ENCODE results near the gene OR56A3.

- TF ChIP-seq CTCF (conservative IDR thresholded peaks at IDR 0.05; ENCODE audit: low read depth, low read length) (no peak), EZH2 (IDR thresholded peaks at IDR 0.05; ENCODE audit: low read length, unreplicated experiment) (no peak), EZH2phosphoT487 (IDR thresholded peaks at IDR 0.05; ENCODE audit: borderline replicate concordance, low read length) (no peak)
Observed at GRCh38 chr11:5938603-5938965, 3.5 kb upstream of the OR56A3 start.
